Large intestine (tissue), 3 donors: Measurements from ENCODE around the gene NIBAN1. TPM values are rescaled to one million over a fixed set of nuclear protein-coding genes. Genes with fewer than 3 reads are reported as not detected.
"Not testable (repeated sequence)": the region's sequence is repeated elsewhere in the genome, so short reads cannot be mapped to it uniquely, and the experiment has no call there.

ENCODE experiments used
- DNase-seq, 2 donors: peaks; one replicate each; pipeline versions ENCODE4 v3.0.0 to v3.0.0-alpha.2; 2013
- H3K27ac ChIP-seq: one replicate; pipeline ENCODE4 v1.5.1; 2013; ENCODE audit warnings: low read length
- H3K27me3 ChIP-seq: 2 replicates; pipeline ENCODE4 v1.6.1; 2013; ENCODE audit warnings: low read length; ENCODE audit not compliant: control insufficient read depth, insufficient read depth
- H3K36me3 ChIP-seq: 2 replicates; pipeline ENCODE4 v1.6.1; 2013; ENCODE audit warnings: low read length; ENCODE audit not compliant: control insufficient read depth, insufficient read depth
- H3K4me1 ChIP-seq: one replicate; pipeline ENCODE4 v1.6.1; 2013; ENCODE audit warnings: low read length; ENCODE audit not compliant: control insufficient read depth, insufficient read depth
- H3K4me3 ChIP-seq: one replicate; pipeline ENCODE4 v1.5.1; 2013; ENCODE audit warnings: low read length
- H3K9me3 ChIP-seq: one replicate; pipeline ENCODE4 v1.6.1; 2013; ENCODE audit warnings: mild to moderate bottlenecking, low read depth, low read length, moderate library complexity; ENCODE audit not compliant: control insufficient read depth
- WGBS: methylation state at CpG from one replicate; pipeline ENCODE4 v1.1.5; 2013; ENCODE audit warnings: low lambda C conversion rate; ENCODE audit not compliant: insufficient coverage; 5-methylcytosine and 5-hydroxymethylcytosine counted together
- polyA plus RNA-seq: library from polyadenylated mRNA; unstranded; fragments of 120-200 nt; gene quantifications from one replicate; pipeline ENCODE4 v1.2.1, GENCODE V29; 2013

NIBAN1 gene
- polyA plus RNA-seq, 1 donor, result 5.1 TPM

DNA sequence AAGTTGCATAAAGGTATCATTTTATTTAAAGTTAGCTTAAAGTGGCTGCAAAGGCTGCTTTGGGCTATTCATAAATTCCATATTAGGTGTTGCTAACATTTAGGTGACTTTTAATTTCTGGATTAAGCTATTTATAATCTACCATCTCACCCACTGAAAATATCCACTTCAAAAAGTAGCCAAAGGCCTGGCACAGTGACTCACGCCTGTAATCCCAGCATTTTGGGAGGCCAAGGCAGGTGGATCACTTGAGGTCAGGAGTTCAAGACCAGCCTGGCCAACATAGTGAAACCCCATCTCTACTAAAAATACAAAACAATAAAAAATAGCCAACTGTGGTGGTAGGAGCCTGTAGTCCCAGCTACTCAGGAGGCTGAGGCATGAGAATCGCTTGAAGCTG, 16.4 kb downstream of the NIBAN1 start:
- not testable (repeated sequence) for H3K36me3 ChIP-seq, H3K4me3 ChIP-seq, H3K4me1 ChIP-seq, H3K27ac ChIP-seq, H3K9me3 ChIP-seq, DNase-seq, H3K27me3 ChIP-seq
- no CpG with 5 or more reads among the region's 2 CpGs for WGBS

DNA sequence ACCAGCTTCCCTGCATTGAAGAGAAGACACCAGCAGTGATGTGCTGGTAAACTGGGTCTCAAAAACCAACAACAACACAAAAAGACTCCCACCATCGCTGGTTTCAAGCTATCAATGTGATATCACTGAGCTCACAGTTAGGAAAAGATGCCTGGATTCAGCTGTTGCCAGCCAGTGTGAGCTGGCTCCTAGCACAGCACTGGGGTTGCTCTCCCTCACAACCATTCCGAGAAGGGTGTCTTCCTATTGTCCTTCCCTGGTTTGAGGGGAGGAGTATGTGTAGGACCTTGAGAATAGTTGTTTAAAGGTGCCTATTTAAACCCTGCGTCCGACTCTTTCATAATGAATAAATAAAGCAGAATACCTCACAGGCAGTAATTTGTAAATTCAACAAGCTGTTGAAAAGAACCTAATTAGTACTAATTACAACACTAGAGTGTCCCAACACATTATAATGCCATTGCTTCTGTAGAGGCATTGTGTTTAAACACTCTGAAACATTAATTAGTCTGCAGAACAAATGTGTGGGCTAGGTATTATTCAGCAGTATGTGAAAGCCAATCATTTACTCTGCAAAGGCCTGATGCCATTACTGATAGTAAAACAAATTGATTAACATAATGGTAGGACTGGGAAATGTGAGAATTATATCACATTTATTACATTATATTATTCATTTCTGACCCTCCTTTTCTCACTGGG, 17.2 kb downstream of the NIBAN1 start:
- DNase-seq, result no peak
- H3K9me3 ChIP-seq, result no peaks in the 10 kb centered on the region
- H3K4me3 ChIP-seq, result no peak overlapping the region
- H3K4me1 ChIP-seq, result peaks cover 6% of the 10 kb centered on the region
- no CpG with 5 or more reads among the region's 4 CpGs for WGBS
- H3K36me3 ChIP-seq, result no peaks in the 10 kb centered on the region
- no peak overlapping the region for H3K27ac ChIP-seq
- no peaks in the 10 kb centered on the region for H3K27me3 ChIP-seq

DNA sequence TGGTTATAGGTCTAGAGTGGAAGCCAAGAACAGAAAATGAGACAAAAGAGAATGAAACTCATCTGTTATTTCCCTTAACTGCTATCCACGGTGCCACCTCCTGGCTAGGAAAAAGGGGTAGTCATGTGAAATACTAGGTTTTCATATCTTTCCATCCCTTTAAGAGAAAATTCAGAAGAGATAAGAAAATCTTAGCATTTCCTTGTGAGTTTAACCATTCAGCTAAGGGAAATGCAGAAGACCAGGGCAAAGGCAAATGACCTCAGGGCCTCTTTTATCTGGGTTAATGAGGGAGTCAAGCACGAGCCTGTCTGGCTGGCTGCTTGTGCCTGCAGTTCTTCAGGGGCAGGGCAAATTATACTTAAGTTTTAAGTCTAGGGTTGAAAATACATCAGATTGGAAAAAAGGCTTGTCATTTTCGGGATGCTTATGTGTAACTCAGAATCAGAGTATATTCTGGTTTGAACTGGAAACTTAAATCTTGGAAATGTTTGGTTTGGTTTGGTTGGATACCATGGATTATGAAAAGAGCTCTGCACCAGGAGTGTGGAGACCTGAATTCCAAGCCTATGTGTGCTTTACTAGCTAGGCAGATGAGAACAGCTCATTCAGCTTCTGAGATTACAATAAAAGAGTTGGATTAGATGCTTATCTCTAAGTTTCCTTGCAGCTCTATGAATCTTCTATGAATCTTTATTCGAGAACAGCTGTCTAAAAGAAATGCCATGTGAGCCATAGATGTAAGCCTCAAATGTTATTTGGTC, 19.9 kb downstream of the NIBAN1 start:
- Histone ChIP-seq H3K27ac (peak overlapping the region; percentile 58), H3K9me3 (no peaks in the 10 kb centered on the region), H3K36me3 (no peaks in the 10 kb centered on the region), H3K4me3 (no peak overlapping the region), H3K4me1 (peaks cover 6% of the 10 kb centered on the region), H3K27me3 (no peaks in the 10 kb centered on the region)
- DNase-seq, result peak; percentile 72 to 85
- no CpG with 5 or more reads among the region's 4 CpGs for WGBS

DNA sequence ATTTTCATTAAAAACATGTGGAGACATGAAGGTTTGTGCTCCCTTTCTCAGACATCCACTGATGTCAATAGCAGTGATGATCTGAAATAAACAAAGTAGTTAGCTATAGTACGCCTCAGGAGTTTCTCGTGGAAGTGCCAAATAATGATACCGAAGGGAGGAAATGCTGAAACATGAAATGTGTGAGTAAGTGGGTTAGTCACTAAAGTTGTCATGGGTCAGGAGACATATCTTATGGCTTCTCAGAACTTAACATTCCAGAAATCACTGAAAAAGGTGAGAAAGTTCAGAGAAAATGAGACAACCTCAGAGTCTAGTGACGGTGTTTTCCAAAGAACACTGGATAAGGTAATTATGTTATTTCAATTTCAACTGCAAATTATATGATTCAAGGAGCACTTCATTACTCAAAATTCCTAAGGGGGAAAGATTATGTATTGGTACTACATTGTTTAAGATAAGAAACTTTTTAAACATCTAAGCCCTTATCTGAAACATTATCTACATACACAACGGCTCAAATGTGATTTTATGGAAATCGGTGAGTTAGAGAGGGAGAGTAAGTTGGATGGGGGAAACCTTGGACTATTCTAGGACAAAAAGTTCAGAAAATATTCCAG, 20.6 kb downstream of the NIBAN1 start:
- H3K27ac ChIP-seq, result peak overlapping the region; percentile 58
- no peaks in the 10 kb centered on the region for H3K27me3 ChIP-seq
- H3K4me3 ChIP-seq, result no peak overlapping the region
- WGBS, result 41% methylated on average over 6 of the region's 6 CpGs
- H3K4me1 ChIP-seq, result peaks cover 6% of the 10 kb centered on the region
- no peaks in the 10 kb centered on the region for H3K36me3 ChIP-seq
- no peaks in the 10 kb centered on the region for H3K9me3 ChIP-seq
- DNase-seq, result peak; percentile 12 to 43

DNA sequence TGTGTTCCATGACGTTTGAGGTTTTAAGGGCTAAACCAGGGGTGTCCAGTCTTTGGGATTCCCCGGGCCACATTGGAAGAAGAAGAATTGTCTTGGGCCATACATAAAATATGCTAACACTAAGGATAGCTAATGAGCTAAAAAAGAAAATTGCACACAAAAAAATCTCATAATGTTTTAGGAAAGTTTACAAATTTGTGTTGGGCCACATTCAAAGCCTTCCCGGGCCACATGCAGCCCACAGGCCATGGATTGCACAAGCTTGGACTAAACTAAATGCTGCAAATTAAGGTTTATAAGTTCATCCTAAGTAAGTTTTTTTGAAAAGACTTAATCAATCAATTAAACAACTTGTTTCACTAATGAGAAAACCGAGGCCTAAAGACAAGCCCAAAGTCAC, 21.9 kb downstream of the NIBAN1 start:
- peaks cover 6% of the 10 kb centered on the region for H3K4me1 ChIP-seq
- H3K36me3 ChIP-seq, result no peaks in the 10 kb centered on the region
- WGBS, result 100% methylated on average over 2 of the region's 4 CpGs
- H3K9me3 ChIP-seq, result no peaks in the 10 kb centered on the region
- H3K27me3 ChIP-seq, result no peaks in the 10 kb centered on the region
- no peak overlapping the region for H3K4me3 ChIP-seq
- no peak for DNase-seq
- no peak overlapping the region for H3K27ac ChIP-seq

DNA sequence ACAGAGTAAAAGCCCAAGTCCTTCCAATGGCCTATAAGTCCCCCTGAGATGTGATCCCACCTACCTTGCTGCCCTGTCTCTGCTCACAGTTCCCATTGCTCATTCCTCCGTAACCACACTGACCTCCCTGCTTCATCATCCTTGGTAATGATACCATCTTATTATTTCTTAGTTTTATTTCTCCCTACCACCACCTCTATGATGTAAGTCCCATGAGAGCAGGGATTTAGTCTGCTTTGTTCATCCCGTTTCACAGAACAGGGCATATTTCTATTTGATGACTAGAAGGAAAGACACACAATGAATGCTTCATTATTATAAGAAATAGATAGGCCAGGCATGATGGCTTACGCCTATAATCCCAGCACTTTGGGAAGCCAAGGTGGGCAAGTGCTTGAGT, 22.5 kb downstream of the NIBAN1 start:
- H3K4me3 ChIP-seq, result no peak overlapping the region
- H3K27ac ChIP-seq, result no peak overlapping the region
- WGBS, result 83% methylated on average over 1 of the region's 3 CpGs
- no peaks in the 10 kb centered on the region for H3K27me3 ChIP-seq
- no peaks in the 10 kb centered on the region for H3K9me3 ChIP-seq
- peaks cover 6% of the 10 kb centered on the region for H3K4me1 ChIP-seq
- no peak for DNase-seq
- H3K36me3 ChIP-seq, result no peaks in the 10 kb centered on the region

DNA sequence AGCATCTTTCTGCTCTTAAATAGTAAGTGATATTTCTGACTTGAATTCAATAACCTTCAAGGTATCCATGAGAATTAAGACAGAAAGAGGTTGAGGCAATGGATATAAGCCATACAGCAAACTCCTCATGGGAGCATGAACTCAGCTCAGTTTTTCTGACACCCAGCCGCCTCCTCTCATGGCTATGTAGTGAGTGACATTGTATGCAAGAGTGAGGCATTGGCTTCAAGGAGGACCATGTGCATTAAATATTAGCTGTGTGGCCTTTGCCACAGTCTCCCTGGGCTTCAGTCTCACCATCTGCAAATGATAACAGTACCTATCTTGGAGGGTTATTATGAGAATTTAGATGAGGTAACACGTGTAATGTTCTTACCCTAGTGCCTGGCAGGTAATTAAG, 23.4 kb downstream of the NIBAN1 start:
- no peaks in the 10 kb centered on the region for H3K27me3 ChIP-seq
- no peak overlapping the region for H3K4me3 ChIP-seq
- no peaks in the 10 kb centered on the region for H3K36me3 ChIP-seq
- peaks cover 6% of the 10 kb centered on the region for H3K4me1 ChIP-seq
- WGBS, result 60% methylated on average over 1 of the region's 2 CpGs
- DNase-seq, result no peak
- no peaks in the 10 kb centered on the region for H3K9me3 ChIP-seq
- no peak overlapping the region for H3K27ac ChIP-seq

DNA sequence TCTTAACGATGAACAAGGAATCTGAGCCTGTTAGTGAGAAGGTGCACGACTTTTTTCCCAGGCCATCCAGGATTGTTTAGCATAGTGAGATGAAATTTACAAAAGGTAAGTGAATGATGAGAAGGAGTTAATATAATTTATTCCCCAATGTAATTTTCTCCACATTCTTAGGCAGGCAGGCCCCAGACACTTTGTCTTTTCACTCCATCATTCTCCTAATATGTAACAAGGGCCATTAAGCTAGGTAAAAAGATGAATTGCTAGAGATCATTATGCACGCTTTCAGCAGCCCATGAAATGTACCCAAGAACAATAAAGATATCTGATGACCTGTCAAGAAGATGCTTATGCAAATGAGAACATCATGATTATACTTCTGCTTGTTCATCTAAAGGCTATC, 24.1 kb downstream of the NIBAN1 start:
- WGBS, result no CpG with 5 or more reads among the region's 3 CpGs
- Histone ChIP-seq H3K27ac (no peak overlapping the region), H3K27me3 (no peaks in the 10 kb centered on the region), H3K4me3 (no peak overlapping the region), H3K9me3 (no peaks in the 10 kb centered on the region), H3K4me1 (peaks cover 6% of the 10 kb centered on the region), H3K36me3 (no peaks in the 10 kb centered on the region)
- DNase-seq, result no peak

DNA sequence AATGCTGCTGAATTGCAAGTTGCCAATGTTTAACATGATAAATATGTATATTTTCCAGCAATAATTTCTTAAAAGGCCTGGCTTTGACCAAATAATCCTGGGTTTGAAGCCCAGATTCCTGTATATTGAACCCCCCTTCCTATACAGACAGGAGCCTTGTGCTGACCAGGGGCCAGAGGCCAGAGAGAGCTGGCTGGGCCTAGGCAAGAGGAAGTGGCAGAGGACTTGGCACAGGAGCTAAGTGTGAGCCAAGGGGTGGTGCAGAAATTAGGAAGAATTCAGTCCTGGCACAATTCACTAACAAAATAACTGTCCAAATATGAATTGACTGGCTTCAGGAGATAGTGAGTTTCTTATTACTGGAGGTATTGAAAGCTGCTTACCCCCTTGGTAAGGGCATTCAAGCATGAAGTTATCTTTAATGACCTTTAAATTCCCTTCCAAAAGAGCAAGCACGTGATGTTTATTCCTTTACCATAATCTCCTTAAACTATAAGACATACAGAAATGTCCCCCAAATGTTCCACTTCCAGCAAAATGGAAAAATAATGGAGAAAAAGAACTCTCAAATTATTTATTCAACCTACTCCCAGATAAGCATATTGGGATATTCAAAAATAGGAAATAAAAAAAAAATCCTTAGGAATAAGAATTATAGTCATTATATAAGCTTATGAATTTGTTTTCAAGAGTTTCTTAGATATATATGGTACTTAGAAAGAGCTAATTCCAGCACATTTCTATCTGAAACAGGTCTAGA, 26.6 kb downstream of the NIBAN1 start:
- WGBS, result no CpG with 5 or more reads among the region's 1 CpG
- Histone ChIP-seq H3K27me3 (no peaks in the 10 kb centered on the region), H3K4me3 (no peak overlapping the region), H3K36me3 (no peaks in the 10 kb centered on the region), H3K27ac (no peak overlapping the region), H3K9me3 (no peaks in the 10 kb centered on the region), H3K4me1 (no peaks in the 10 kb centered on the region)
- DNase-seq, result no peak

DNA sequence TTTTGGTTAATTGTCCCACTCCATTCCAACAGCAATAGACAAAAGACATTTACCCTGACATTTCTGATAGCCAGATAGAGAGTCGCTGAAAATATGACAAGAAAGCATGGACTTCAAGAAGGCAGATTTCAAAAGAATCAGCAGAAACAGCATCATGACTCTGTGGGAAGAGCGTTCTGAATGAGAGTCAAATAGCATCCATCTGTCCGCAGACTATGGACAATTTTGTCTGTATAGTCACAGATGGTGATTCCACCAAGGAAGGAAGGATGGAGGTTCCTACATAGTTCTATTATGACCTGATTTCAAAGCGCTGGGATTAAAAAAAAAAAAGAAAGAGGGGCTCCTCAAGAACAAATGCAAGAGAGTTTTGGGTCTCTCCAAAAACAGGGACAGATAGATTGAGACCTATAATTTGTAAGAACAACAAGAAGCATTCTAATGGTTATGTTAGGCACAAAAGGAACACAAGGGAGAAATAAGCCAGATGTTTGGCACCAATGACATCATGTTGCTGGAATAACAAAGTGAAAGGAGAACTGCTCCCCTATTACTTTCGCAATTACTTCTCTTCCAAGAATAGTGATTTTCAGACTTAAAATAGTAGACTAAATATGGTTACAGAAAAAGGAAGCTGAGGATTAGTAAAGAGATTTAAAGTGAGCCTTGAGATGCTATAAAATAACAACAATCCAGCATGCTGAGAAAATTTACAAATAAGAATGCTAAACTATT, 28.5 kb downstream of the NIBAN1 start:
- H3K4me1 ChIP-seq, result no peaks in the 10 kb centered on the region
- no peak overlapping the region for H3K4me3 ChIP-seq
- H3K27me3 ChIP-seq, result no peaks in the 10 kb centered on the region
- no peaks in the 10 kb centered on the region for H3K9me3 ChIP-seq
- DNase-seq, result no peak
- no peak overlapping the region for H3K27ac ChIP-seq
- no CpG with 5 or more reads among the region's 5 CpGs for WGBS
- H3K36me3 ChIP-seq, result no peaks in the 10 kb centered on the region
